Measurements from ENCODE around the gene TAF8. TPM values are rescaled to one million over a fixed set of nuclear protein-coding genes. Genes with fewer than 3 reads are reported as not detected.

TAF8 gene
- total RNA-seq, 1 experiment from 2014 or later: 38.4 TPM

- H3K27me3 ChIP-seq (ENCODE audit: insufficient read depth, low read depth): no peaks in the 10 kb centered on the region
- H4K20me1 ChIP-seq (ENCODE audit: insufficient read depth): no peaks in the 10 kb centered on the region
- H3K9me3 ChIP-seq (ENCODE audit: insufficient read depth, low read depth): no peaks in the 10 kb centered on the region
- TF ChIP-seq CTCF (conservative IDR thresholded peaks at IDR 0.05): no peak
- no peak for TF ChIP-seq EZH2 (IDR thresholded peaks at IDR 0.05; ENCODE audit: low read depth)
- H3K36me3 ChIP-seq (ENCODE audit: low read depth): no peaks in the 10 kb centered on the region
- peaks cover 59% of the 10 kb centered on the region for H3K4me1 ChIP-seq (replicated peaks; ENCODE audit: insufficient read depth)
- peak overlapping the region; percentile 27 for H3K4me2 ChIP-seq
- H3K4me3 ChIP-seq: no peak overlapping the region
- DNase-seq: no peak
- H3K9me2 ChIP-seq (ENCODE audit: insufficient read depth): no peaks in the 10 kb centered on the region
- H3F3A ChIP-seq (ENCODE audit: insufficient read depth, low read depth): peaks cover 48% of the 10 kb centered on the region; the same call in 1 of the 2 replicates
- no peak overlapping the region for H3K27ac ChIP-seq
- H2AFZ ChIP-seq: no peak overlapping the region
- intact Hi-C loops (cut with micrococcal nuclease; ENCODE audit: unreplicated experiment): no loop called here
- no TSS peak for BruUV-seq (replicated peaks)
- CTCF ChIA-PET: interaction anchor here (1.1 kb wide), 1 partner anchor 51 kb away, joined by 3 read pairs; the partner anchor contains the start of gene C6orf132
- POLR2A ChIA-PET (ENCODE audit: unreplicated experiment): interaction anchor here (0.6 to 0.9 kb wide), 3 partner anchors 33 to 135 kb away, joined by 3 to 16 read pairs (median 7); partner anchors contain the start of gene C6orf132
- H3K79me2 ChIP-seq (ENCODE audit: low read depth): no peaks in the 10 kb centered on the region
These were observed 40.7 kb downstream of the TAF8 start for GRCh38 chr6:42090819-42091717.

- POLR2A ChIA-PET (ENCODE audit: unreplicated experiment): interaction anchor here (0.7 to 0.9 kb wide), 2 partner anchors 51 to 1345 kb away, joined by 5 to 16 read pairs; partner anchors contain the start of gene C6orf132
- no peak overlapping the region for H3K27ac ChIP-seq
- H3K9me2 ChIP-seq (ENCODE audit: insufficient read depth): no peaks in the 10 kb centered on the region
- no peaks in the 10 kb centered on the region for H3K9me3 ChIP-seq (ENCODE audit: insufficient read depth, low read depth)
- H3K27me3 ChIP-seq (ENCODE audit: insufficient read depth, low read depth): no peaks in the 10 kb centered on the region
- intact Hi-C loops (cut with micrococcal nuclease; ENCODE audit: unreplicated experiment): no loop called here
- H3K79me2 ChIP-seq (ENCODE audit: low read depth): no peaks in the 10 kb centered on the region
- H3K36me3 ChIP-seq (ENCODE audit: low read depth): no peaks in the 10 kb centered on the region
- H3F3A ChIP-seq (ENCODE audit: insufficient read depth, low read depth): peaks cover 43% of the 10 kb centered on the region; the same call in 1 of the 2 replicates
- BruUV-seq (replicated peaks): no TSS peak
- DNase-seq: peak; percentile 53 to 70
- no peak for TF ChIP-seq EZH2 (IDR thresholded peaks at IDR 0.05; ENCODE audit: low read depth)
- no peak for TF ChIP-seq CTCF (conservative IDR thresholded peaks at IDR 0.05)
- no peak overlapping the region for H2AFZ ChIP-seq
- H4K20me1 ChIP-seq (ENCODE audit: insufficient read depth): no peaks in the 10 kb centered on the region
- CTCF ChIA-PET: interaction anchor here (1.1 kb wide), 1 partner anchor 51 kb away, joined by 3 read pairs; the partner anchor contains the start of gene C6orf132
- H3K4me2 ChIP-seq: peak overlapping the region; percentile 27
- no peak overlapping the region for H3K4me3 ChIP-seq
- H3K4me1 ChIP-seq (replicated peaks; ENCODE audit: insufficient read depth): peaks cover 59% of the 10 kb centered on the region
These were observed 41.3 kb downstream of the TAF8 start for GRCh38 chr6:42091718-42092023.

- H3K9me2 ChIP-seq (ENCODE audit: insufficient read depth): no peaks in the 10 kb centered on the region
- ChIA-PET POLR2A (ENCODE audit: unreplicated experiment) (interaction anchor here (0.5 to 0.7 kb wide), 2 partner anchors 41 to 126 kb away, joined by 4 to 5 read pairs; no protein-coding TSS in a partner anchor), CTCF (no interaction called here)
- no peak overlapping the region for H3K27ac ChIP-seq
- no peaks in the 10 kb centered on the region for H3K36me3 ChIP-seq (ENCODE audit: low read depth)
- no peak overlapping the region for H3K4me3 ChIP-seq
- H3K4me1 ChIP-seq (replicated peaks; ENCODE audit: insufficient read depth): peaks cover 57% of the 10 kb centered on the region
- H3F3A ChIP-seq (ENCODE audit: insufficient read depth, low read depth): peaks cover 33% of the 10 kb centered on the region; the same call in 1 of the 2 replicates
- no peak overlapping the region for H3K4me2 ChIP-seq
- TF ChIP-seq CTCF (conservative IDR thresholded peaks at IDR 0.05) (no peak), EZH2 (IDR thresholded peaks at IDR 0.05; ENCODE audit: low read depth) (no peak)
- no peak overlapping the region for H2AFZ ChIP-seq
- DNase-seq: peak; percentile 50 to 55
- no peaks in the 10 kb centered on the region for H4K20me1 ChIP-seq (ENCODE audit: insufficient read depth)
- H3K9me3 ChIP-seq (ENCODE audit: insufficient read depth, low read depth): no peaks in the 10 kb centered on the region
- no peaks in the 10 kb centered on the region for H3K27me3 ChIP-seq (ENCODE audit: insufficient read depth, low read depth)
- intact Hi-C loops (cut with micrococcal nuclease; ENCODE audit: unreplicated experiment): no loop called here
- H3K79me2 ChIP-seq (ENCODE audit: low read depth): no peaks in the 10 kb centered on the region
- BruUV-seq (replicated peaks): no TSS peak
These were observed 43.4 kb downstream of the TAF8 start for GRCh38 chr6:42093582-42094329.

Measured in PC-9 (cell line).